ENCODE data around the gene ZNHIT6.
"Not testable (repeated sequence)": the region's sequence is repeated elsewhere in the genome, so short reads cannot be mapped to it uniquely, and the experiment has no call there.

The ZNHIT6 gene

DNA sequence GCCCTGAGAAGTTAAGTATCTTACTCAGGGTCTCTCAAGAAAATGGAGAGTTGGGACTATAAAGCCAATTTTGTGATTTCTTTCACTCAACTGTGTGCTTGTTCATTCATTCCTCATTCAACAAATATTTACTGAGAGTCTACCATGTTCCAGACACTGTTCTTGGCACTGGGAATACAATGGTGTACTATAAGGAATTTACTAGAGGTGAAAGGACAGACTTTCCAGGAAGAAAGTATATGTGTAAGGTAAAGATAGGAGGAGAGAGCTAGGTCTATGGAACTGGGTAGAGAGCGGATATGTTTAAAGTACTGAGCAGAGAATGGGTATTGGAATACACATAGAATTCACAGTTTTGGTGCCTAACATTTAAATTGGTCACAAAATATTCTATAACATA, 42.3 kb downstream of the ZNHIT6 start:
- DNase-seq = no peak

DNA sequence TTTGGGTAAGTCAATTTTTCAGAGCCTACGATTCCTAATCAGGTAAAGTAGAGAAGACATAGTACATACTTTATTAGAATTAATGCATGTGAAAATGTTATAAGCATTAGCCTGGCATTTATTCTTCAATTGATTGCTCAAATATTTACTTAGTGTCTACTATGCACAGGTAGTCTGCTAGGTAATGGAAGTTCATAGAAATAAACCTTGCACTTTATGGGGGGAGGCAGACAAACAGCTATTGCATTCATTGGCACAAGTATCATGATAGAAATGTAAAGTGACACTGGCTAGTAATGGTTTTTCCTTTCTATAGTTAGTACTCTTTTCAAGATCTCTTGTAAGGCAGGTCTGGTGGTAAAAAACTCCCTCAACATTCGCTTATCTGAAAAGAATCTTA, 44.9 kb downstream of the ZNHIT6 start:
- no peak for DNase-seq

DNA sequence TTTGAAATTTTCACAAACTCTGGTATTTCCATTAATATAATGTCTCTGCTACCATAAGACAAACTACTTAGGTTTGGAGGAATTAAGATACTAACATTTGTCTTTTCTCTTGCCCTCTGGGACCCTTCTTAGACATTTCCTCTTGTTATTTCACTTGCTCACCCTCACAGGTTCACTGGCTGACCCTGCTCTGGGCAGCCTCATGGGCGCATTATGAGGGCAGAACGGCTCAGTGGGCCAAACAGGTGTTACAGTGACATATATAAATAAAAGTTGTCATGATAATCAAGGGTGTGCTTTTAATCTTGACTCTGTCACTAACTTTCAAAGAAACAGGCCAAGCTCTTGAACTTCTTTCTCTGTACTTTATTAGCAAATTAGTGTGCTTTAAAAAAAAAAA, 46.5 kb downstream of the ZNHIT6 start:
- DNase-seq = no peak

DNA sequence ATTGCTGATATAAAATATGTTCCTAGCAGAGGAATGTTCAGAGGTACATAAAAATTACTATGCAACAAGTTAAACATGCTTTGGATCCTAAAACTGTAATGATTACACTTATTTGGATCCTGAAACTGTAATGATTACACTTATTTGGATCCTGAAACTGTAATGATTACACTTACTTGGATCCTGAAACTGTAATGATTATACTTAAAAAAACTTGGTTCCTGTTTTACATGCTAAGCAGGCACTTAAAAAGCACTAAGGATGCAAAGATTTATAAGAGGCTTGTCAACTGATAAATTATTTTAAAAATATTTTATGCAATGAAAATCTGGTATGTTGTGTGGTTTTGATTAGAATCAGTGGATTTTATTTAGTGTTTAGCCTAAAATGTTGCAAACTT, 47.7 kb downstream of the ZNHIT6 start:
- DNase-seq = no peak

DNA sequence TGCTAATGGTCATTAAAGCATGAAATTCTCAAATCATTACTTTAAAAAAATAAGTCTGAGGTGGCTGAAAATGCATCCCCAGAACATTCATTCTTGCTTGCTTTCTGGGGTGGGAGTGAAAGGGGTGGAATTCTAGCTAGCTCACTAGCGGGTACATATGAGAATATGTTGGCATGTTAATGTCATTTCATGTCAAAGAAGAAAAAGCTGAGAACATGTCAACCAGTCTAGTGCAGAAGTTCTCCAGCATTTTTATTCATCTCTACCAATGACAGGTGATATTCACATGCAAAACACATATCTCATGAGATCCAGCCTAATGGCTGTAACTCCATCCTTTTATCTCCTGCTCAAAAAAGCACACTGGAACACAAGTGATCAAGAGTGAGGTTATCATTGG, 49.1 kb downstream of the ZNHIT6 start:
- no peak for DNase-seq

DNA sequence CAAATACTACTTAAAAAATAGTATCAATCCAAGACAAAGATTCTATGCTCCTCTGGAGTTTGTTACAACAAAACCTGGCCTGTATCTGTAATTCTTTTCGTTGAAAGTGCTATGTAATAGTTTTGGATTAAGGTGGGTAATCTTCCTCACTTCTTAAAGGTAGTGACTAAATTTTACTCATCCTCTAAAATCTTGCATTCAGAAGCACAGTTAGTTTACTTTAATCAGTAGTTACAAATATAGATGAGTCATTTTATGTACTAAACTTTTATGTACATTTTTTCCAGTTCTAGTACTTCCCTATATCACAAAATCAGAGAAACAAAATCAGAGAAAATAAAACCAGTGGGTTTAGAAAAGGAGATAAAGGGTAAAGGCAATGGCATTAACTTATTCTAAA, 51.3 kb downstream of the ZNHIT6 start:
- no peak for DNase-seq

DNA sequence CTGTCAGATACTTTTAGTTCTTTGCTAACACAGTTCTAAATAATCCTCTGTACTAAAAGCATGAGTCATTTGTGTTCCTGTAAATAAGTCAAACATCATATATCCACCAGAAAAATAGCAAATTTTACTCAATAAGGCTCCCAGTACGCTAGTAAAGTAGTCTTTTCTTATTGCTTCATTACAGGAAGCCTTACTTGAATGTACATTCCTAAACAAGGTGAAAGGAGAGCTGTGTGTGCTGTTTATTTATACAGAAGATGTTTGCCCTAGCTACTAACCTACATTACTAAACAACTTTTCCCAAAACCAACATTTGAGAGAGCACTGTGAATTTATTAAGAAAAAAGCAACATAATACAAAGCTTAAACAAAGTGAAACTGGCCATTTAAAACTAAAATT, 52.0 kb downstream of the ZNHIT6 start:
- DNase-seq = no peak

DNA sequence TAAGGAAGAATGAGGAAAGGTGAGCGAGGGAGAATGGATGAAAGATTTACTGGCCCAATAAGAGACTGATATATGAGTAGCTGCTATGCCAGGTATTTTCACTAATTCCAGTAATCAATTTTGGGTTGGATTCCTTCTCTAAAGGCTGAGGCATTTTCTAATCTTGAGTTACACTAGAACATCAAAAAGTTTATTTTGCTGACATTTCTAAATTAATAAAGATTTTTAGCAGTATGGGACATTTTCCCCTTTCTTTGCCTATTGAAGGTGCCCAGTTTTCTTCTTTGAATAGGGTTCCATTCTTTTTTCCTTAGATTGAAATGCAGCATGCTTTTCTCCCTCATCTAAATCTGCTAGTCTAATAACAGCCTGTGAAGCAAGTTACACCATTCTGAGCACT, 52.9 kb downstream of the ZNHIT6 start:
- DNase-seq = no peak

DNA sequence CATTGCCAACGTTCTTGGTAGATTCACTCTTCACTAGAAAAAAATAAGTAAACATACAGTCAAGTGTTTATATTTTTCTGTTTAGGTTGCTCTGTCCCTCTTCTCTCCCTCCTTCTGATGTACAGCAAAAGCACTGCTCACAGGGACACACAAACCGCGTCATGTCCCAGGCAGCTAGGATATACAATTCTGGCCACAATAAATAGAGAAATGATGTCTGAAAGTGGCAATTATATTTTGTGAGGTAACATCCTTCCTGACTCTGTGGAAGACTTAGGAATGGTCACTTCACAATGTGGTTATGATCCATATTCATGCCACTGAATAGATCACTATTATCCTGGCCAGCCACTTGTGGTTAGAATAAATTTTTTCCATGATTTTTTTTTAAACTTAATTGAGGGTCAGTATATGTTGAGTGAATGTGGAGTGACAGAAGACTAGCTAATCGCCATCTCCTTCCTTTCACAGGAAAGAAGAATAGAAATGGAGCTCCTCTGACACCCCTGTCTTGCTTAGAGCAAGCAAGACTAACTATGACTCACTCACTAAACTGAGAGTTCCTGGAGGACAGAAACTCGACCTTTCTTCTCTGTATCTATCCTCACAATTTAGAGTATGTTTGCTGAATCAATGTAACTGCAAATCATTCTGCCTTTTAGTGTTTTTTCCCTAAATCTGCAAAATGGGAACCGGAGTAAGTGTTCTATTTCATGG, 54.0 kb downstream of the ZNHIT6 start:
- no peak for DNase-seq

DNA sequence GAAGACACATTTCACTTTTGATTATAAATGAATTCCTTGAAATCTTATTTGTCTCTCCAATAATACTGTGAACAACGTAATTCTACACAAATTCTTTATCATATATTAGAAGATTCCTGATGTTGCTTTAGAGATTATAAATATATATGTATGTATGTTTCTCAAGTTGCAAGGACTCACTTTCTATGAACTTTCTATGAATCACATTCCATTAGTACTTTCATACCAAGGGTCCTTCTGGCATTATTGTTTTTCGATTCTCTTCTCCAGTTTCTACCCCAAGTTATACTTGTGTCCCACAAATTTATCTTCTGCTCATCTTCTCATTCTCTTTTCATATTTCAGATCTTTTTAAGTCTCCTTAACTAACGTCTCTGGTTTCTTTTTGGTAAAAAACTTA, 55.9 kb downstream of the ZNHIT6 start:
- DNase-seq = no peak

DNA sequence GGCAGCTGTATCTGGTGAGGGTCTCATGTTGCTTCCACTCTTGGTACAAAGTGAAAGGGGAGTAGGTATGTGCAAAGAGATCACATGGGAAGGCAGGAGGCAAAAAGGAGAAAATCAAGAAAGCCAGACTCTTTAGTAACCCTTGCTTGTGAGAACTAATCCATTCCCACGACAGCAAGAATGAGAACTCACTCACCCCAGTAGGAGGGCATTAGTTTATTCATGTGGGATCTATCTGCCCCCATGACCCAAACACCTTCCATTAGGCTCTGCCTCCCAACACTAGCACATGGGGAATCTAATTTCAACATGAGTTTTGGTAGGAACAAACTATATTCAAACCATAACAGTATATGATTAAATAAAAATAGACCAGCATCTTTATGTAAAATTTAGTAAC, 57.6 kb downstream of the ZNHIT6 start:
- no peak for DNase-seq

DNA sequence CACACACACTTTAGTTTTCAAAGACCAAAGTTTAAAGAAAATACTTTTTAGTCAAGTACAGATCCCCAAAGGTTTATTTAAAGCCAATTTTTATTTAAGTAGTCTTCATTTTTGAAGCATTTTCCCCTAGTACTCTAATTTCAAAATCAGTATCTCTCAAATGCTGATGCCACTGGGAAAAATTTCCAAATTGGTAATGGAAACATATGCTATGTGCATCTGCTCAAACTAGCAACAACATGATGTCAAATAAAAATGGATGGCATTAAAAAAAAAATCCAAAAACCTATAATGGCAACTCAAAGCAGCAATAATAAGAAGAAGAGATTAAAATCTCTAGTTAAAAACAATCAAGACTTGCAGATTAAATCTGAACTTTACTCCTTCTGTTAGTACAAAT, 58.6 kb downstream of the ZNHIT6 start:
- DNase-seq = no peak

DNA sequence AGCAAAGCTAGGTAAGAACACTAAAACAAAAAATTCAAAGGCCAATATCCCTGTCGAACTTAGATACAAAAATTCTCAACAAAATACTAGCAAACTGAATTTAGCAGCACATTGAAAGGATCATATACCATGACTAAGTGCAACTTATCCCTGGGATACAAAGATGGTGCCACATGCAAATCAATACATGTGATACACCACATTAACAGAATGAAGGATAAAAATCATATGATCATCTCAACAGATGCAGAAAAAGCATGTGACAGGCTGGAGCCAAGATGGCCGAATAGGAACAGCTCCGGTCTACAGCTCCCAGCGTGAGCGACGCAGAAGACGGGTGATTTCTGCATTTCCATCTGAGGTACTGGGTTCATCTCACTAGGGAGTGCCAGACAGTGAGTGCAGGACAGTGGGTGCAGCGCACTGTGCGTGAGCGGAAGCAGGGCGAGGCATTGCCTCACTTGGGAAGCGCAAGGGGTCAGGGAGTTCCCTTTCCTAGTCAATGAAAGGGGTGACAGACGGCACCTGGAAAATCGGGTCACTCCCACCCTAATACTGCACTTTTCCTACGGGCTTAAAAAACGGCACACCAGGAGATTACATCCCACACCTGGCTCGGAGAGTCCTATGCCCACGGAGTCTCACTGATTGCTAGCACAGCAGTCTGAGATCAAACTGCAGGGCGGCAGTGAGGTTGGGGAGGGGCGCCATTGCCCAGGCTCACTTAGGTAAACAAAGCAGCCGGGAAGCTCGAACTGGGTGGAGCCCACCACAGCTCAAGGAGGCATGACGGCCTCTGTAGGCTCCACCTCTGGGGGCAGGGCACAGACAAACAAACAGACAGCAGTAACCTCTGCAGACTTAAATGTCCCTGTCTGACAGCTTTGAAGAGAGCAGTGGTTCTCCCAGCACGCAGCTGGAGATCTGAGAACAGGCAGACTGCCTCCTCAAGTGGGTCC, 66.4 kb downstream of the ZNHIT6 start:
- DNase-seq = not testable (repeated sequence)

DNA sequence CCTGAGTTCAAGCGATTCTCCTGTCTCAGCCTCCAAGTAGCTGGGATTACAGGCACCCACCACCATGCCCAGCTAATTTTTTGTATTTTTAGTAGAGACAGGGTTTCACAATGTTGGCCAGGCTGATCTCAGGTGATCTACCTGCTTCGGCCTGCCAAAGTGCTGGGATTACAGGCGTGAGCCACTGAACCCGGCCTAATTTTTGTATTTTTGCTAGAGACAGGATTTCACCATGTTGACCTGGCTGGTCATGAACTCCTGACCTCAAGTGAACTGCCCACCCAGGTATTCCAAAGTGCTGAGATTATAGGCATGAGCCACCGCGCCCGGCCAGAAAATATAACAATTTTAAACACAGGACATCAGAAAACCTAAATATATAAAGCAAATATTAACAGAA, 68.3 kb downstream of the ZNHIT6 start:
- not testable (repeated sequence) for DNase-seq

DNA sequence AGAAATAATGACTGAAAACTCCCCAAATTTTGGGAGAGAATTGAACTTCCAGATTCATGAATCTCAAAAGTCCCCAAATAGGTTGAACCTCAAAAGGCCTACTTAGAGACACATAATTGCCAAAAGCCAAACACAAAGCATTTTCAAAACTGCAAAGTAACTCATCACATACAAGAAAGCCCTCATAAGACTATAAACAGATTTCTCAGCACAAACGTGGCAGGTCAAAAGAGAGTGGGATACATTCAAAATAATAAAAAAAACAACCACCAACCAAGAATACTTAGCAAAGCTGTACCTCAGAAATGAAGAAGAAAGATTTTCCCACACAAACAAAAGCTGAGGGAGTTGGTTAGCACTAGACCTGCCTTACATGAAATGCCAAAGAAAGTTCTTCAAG, 69.8 kb downstream of the ZNHIT6 start:
- no peak for DNase-seq

DNA sequence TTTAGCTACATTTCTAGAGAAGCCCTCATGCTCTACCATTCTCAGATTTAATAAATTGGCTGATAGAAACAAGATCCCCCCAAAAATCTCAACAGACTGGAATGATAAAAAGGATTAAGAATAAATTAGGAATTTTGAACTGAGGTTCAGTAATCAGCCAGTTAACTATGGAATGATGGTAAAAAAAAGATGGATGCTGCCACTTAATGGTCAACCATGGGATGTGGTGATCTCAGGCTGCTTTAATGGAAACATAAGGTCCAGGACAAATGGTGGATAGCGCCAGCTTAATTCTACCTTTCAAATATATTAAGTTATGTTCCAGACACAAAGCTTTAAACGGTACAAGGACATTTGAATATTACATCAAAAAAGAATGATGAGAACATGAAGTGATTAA, 77.7 kb downstream of the ZNHIT6 start:
- no peak for DNase-seq

DNA sequence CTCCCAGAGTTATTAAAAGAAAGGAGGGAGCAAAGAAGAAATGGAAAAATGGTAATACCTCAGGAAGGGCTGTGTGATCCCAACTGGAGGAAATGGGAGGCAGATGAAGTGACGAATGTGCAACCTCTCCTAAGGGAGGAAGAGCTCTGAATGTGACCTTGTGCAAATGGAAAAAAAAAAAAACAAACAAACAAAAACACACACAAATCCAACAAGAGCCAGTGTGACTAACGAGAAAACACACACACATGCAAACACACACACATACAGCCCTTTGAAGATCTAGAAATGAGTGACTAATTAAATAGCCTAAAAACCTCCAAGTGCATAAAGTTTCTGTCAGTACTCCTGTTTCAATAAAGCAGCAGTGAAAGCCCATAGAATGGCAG, 78.7 kb downstream of the ZNHIT6 start:
- no peak for DNase-seq

DNA sequence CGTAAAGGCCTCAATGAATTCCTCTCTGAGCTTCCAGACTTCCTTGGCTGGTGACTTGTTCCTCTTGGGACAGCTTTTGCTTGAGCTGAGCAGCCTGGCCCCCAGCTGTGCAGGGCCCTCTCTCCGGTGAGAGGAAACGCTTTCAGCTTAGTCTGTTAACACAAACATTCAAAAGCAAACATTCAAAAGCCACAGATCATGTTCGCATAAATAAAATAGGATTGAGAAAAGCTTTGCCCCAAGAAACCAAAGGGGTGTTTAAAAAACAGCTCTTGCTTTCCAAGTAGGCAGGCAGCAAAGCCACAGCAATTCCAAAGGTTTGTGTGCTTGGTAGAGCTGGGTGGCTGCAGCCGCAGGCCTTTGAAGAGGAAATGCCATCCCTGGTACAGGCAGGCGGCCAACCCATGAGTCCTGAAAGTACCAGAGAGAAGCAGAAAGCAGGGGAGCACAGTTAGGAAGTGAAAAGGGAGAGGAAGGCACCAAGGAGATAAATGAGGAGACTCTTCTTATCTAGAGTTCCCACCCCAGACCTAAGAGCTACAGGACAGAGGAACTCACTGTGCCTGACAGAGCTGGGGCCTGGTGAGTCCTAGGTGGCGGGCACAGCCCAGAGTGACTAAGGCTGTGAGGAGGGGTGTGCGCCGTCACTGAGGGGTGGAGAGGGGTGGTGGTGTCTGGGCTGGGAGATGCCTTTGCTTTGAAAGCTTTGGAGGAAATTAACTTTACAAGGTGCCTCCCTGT, 79.3 kb downstream of the ZNHIT6 start:
- DNase-seq = no peak

DNA sequence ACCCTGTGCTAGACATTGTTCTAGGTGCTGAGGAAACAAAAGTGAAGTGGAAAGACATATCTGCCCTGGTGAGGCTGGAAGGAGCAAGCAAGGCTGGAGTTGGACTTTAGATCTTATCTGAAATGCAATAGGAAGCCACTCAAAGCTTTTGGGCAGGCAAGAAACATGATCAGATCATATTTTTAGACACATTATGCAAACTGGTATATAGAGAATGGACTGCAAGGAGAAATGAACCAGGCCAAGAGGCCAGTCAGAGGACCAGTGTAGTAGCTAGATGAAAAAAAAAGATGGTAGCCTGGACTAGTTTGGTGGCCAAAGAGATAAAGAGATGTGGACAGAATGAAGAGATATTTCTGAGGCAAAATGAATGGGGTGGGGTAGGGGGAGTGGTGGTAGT, 81.4 kb downstream of the ZNHIT6 start:
- DNase-seq = no peak

DNA sequence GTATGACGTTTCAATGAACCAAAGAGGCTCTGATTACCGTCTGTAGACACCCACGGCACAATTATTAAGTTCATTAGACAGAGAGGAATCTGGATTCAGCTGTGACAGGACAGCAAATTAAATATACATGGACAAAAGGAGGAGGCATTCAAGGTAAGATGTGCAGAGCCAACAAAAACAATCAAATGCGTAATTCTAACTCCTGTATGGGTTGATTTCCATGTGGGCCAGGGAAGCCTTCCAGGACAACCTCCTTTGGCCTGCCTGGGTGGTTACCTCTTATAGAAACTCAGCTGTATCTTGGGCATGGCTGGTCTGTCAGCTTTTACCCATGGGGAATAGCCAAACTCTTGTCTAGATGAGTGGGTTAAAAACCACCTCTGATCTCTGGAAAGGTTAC, 83.9 kb downstream of the ZNHIT6 start:
- DNase-seq = no peak

DNA sequence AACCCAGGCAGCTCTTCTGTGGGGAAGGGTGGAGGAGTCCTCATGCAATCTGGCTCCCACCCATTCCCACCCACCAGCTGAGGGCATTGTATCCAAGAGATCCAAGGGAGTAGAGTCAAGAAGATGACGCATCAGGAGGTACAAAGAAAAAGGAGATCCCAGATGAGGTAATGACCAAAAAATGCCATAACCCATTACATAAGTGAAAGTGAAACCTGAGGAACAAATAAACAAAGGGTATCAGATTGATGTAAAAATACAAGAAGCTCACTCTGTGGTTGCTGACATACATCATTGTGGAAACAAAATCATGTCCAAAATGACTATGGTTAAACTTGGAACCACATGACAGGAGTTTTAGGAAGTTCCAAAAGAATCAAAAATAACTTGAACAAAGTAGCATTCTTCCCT, 85.2 kb downstream of the ZNHIT6 start:
- no peak for DNase-seq

DNA sequence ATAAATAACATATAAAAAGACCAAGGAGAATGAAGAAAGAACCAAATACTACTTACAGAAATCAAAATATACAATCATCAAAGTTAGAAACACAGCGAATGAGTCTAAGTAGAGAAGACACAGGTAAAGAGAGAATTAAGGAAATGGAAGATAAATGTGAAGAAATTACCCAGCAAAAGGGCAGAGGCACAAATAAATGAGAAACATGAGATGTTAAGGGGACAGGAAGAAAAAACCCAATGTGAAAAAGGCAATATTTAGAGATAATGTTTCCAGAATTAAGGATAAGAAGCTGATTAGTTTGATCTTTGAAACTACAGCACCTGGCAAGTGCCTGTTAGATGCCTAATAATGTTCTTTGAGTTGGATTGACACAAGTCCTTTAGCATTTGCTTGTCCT, 86.8 kb downstream of the ZNHIT6 start:
- DNase-seq = no peak

DNA sequence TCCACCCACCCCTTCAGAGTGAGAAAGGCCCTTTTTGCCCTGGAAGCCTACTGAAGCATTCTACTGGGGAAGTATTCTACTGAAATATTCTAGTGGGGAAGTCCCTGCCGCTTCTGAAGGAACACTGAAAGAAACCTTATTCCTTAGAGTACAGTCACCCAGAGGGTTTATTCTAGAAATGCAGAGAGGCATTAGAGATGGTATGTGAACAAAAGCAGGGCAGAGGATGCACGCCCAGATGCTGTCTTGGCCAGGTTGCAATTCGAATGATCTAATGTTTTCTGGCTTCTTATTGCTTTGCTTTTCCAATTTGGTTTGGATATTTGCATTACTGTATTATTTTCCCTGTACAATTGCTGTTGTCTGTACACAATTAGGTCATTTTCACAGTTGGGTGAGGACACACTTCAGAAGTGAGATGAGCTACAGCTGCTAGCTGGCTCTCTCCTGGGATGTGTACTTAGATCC, 90.6 kb downstream of the ZNHIT6 start:
- no peak for DNase-seq

DNA sequence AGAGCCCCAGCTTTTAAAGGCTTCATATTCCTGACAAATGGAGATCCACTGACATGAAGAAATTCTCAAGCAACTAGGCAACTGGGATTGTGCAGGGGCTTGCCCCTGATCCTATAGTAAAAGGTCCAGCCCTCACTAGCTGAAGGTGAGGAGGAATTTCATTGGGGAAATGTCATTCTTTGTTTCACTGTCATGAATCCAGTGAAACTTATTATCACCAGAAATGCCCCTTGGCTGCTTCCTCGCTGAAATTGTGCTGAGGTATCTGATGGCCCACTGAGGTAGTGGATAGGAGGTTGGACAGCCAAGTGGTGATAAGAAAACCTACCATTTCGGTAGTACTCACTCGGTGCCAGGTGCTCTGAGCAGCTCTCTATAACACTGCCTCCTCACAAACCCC, 91.5 kb downstream of the ZNHIT6 start:
- no peak for DNase-seq

Data from activated CD8-positive, alpha-beta memory T cell treated with anti-CD3 and anti-CD28 coated beads for 24 hours (primary cell).